Dedifferentiated amniotic fluid mesenchymal stem cell (primary cell): ENCODE measurements around the gene ZFP3.
"Not testable (repeated sequence)": the region's sequence is repeated elsewhere in the genome, so short reads cannot be mapped to it uniquely, and the experiment has no call there.

ENCODE experiments used
- DNase-seq: peaks from one replicate; pipeline ENCODE4 v3.0.0-alpha.2; 2016; ENCODE audit errors: extremely low spot score

Gene ZFP3

DNA sequence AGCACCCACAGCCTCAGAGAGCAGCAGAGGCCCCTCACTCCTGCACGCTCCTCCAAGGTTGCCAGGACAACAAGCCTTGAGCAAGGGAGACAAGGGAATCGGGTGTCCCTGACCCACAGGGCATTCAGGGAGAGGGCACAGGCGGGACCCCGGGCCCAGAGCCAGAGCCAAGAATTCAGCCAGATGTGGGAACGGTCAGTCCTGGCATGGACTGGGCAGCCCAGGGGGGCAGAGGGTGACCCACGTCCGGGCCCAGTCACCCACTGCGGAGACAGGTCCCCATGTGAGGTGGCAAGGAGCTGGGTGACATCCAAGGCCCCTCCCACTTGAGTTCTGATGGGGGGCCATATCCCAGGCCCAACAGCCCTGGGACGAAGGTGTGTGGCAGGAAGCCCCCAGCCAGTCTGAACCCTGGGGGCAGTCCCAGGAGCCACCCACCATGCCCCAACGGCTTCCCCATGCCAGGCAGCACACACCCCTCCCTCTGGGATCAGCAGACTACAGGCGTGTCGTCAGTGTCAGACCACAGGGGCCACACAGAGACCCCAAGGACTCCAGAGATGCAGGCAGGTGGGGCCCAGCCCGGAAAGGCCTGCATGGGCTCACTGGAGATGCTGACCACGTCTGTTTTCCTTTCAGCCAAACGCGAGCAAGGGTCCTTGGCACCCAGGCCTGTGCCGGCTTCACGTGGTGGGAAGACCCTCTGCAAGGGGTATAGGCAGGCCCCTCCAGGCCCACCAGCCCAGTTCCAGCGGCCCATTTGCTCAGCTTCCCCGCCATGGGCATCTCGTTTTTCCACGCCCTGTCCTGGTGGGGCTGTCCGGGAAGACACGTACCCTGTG, 60.6 kb downstream of the ZFP3 start:
- DNase-seq, result no peak

DNA sequence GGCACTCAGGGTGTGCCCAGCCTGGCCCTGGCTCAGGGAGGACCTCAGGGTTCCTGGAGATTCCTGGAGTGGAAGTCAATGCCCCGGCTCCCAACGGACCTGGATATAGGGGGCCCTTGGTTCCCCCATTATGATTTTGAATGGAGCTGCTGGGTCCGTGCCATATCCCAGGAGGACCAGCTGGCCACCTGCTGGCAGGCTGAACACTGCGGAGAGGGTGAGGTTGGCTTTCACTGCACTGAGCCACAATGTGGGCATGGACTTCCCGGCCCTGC, 61.1 kb downstream of the ZFP3 start:
- no peak for DNase-seq

DNA sequence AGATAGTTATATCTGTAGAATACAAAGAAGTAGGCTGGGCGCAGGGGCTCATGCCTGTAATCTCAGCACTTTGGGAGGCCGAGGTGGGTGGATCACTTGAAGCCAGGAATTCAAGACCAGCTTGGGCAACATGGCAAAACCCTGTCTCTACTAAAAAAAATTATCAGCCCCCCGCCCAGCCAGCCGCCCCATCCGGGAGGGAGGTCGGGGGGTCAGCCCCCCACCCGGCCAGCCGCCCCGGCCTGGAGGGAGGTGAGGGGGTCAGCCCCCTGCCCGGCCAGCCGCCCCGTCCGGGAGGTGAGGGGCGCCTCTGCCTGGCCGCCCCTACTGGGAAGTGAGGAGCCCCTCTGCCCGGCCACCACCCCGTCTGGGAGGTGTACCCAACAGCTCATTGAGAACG, 64.6 kb downstream of the ZFP3 start:
- DNase-seq, result not testable (repeated sequence)
